Tibial nerve (tissue), 4 donors: ENCODE results near the gene C1orf198. TPM values are rescaled to one million over a fixed set of nuclear protein-coding genes. Genes with fewer than 3 reads are reported as not detected.

Experiments
- DNase-seq, 2 donors: peaks; one replicate each; pipeline ENCODE4 v3.0.0-alpha.2; 2019; ENCODE audit warnings: low spot score in 2 of 2
- H3K27ac ChIP-seq, 4 donors: fragments of 200-600 bp; sonication (generic) in 3 of 4; one replicate each; pipeline ENCODE4 v1.5.1; 2017 to 2019; ENCODE audit warnings: mild to moderate bottlenecking in 1 of 4
- H3K27me3 ChIP-seq, 2 donors: fragments of 200-600 bp; sonication (generic) in 1 of 2; one replicate each; pipeline versions ENCODE4 v1.5.1 to v1.6.0; 2017 to 2019
- H3K36me3 ChIP-seq, 3 donors: fragments of 200-600 bp; sonication (generic); one replicate each; pipeline ENCODE4 v1.5.1; 2018 to 2019
- H3K4me1 ChIP-seq, 4 donors: fragments of 200-600 bp; sonication (generic) in 3 of 4; one replicate each; pipeline ENCODE4 v1.5.1; 2017 to 2019
- H3K4me3 ChIP-seq, 4 donors: fragments of 200-600 bp; sonication (generic) in 3 of 4; one replicate each; pipeline ENCODE4 v1.5.1; 2017 to 2019; ENCODE audit warnings: mild to moderate bottlenecking in 1 of 4, moderate library complexity in 1 of 4
- H3K9me3 ChIP-seq, 4 donors: fragments of 200-600 bp; sonication (generic) in 3 of 4; one replicate each; pipeline ENCODE4 v1.5.1; 2017 to 2019
- EP300 ChIP-seq, 2 donors: sonication (generic); formaldehyde crosslinking; IDR thresholded peaks; one replicate each; pipeline ENCODE4 v1.6.1; 2017; ENCODE audit warnings: antibody characterized with exemption in 2 of 2, mild to moderate bottlenecking in 1 of 2
- POLR2A ChIP-seq, 2 donors: fragments of 450-650 bp; IDR thresholded peaks; one replicate each; pipeline ENCODE4 v1.6.1; 2017; ENCODE audit warnings: antibody characterized with exemption in 2 of 2, mild to moderate bottlenecking in 2 of 2, moderate library complexity in 2 of 2
- WGBS, 2 donors: methylation state at CpG; one replicate each; pipeline ENCODE4 v1.1.5; 2018; 5-methylcytosine and 5-hydroxymethylcytosine counted together
- total RNA-seq, 4 donors: library from RNA; depleted of rRNA; stranded (reverse); fragments of >200 nt; gene quantifications; one replicate each; pipeline ENCODE4 v1.1.0, GENCODE V29; 2016
- TF ChIP-seq, protein P1 (sequence below), 5 experiments: fragments of 200-600 bp in 3 of 5; fragments of 450-650 bp in 2 of 5; sonication (generic) in 3 of 5; IDR thresholded peaks; one replicate each; pipeline ENCODE4 v1.5.1; 2016 to 2019; ENCODE audit warnings: antibody characterized with exemption in 5 of 5, mild to moderate bottlenecking in 3 of 5, moderate library complexity in 2 of 5

Gene C1orf198
- total RNA-seq, 4 donors from 2014 or later, result 91.9 to 162 (median 113) TPM

GRCh38 chr1:230831771-230832170 lies 36.5 kb downstream of the C1orf198 start:
- peaks cover 0 to 52% (median 30%) of the 10 kb centered on the region in 4 donors for H3K4me1 ChIP-seq
- no peaks in the 10 kb centered on the region for H3K27me3 ChIP-seq
- DNase-seq, result no peak
- H3K36me3 ChIP-seq, result peaks cover 0 to 2% (median 0%) of the 10 kb centered on the region in 3 donors
- no peak overlapping the region for H3K4me3 ChIP-seq
- no peaks in the 10 kb centered on the region for H3K9me3 ChIP-seq
- peak overlapping the region in 1 of 4 donors; percentile 40 for H3K27ac ChIP-seq
- TF ChIP-seq, protein P1, sequence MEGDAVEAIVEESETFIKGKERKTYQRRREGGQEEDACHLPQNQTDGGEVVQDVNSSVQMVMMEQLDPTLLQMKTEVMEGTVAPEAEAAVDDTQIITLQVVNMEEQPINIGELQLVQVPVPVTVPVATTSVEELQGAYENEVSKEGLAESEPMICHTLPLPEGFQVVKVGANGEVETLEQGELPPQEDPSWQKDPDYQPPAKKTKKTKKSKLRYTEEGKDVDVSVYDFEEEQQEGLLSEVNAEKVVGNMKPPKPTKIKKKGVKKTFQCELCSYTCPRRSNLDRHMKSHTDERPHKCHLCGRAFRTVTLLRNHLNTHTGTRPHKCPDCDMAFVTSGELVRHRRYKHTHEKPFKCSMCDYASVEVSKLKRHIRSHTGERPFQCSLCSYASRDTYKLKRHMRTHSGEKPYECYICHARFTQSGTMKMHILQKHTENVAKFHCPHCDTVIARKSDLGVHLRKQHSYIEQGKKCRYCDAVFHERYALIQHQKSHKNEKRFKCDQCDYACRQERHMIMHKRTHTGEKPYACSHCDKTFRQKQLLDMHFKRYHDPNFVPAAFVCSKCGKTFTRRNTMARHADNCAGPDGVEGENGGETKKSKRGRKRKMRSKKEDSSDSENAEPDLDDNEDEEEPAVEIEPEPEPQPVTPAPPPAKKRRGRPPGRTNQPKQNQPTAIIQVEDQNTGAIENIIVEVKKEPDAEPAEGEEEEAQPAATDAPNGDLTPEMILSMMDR (IDR thresholded peaks at IDR 0.05), result no peak
- TF ChIP-seq POLR2A (IDR thresholded peaks at IDR 0.05) (no peak), EP300 (IDR thresholded peaks at IDR 0.05) (no peak)
- WGBS, 2 donors, result 19 to 20% methylated on average over 1 of the region's 1 CpG

- Histone ChIP-seq H3K4me1 (peaks cover 0 to 78% (median 52%) of the 10 kb centered on the region in 4 donors), H3K9me3 (no peaks in the 10 kb centered on the region), H3K4me3 (no peak overlapping the region), H3K27me3 (no peaks in the 10 kb centered on the region), H3K36me3 (no peaks in the 10 kb centered on the region), H3K27ac (peak overlapping the region in 3 of 4 donors; percentile 54 to 86 (median 83))
- TF ChIP-seq, protein P1 (IDR thresholded peaks at IDR 0.05), result no peak
- no peak for TF ChIP-seq EP300 (IDR thresholded peaks at IDR 0.05)
- TF ChIP-seq POLR2A (IDR thresholded peaks at IDR 0.05), result no peak
- WGBS, 2 donors, result 81 to 87% methylated on average over 4 of the region's 4 CpGs
- DNase-seq, result no peak
These were observed 39.9 kb downstream of the C1orf198 start for GRCh38 chr1:230828421-230828820.

GRCh38 chr1:230827801-230828200 lies 40.5 kb downstream of the C1orf198 start:
- TF ChIP-seq, protein P1 (IDR thresholded peaks at IDR 0.05), result no peak
- TF ChIP-seq POLR2A (IDR thresholded peaks at IDR 0.05) (no peak), EP300 (IDR thresholded peaks at IDR 0.05) (no peak)
- Histone ChIP-seq H3K27me3 (no peaks in the 10 kb centered on the region), H3K9me3 (no peaks in the 10 kb centered on the region), H3K36me3 (no peaks in the 10 kb centered on the region), H3K4me1 (peaks cover 0 to 81% (median 51%) of the 10 kb centered on the region in 4 donors), H3K27ac (peak overlapping the region; percentile 37 to 86 (median 68)), H3K4me3 (no peak overlapping the region)
- DNase-seq, result no peak
- WGBS, 2 donors, result 30 to 43% methylated on average over 5 of the region's 5 CpGs

DNA sequence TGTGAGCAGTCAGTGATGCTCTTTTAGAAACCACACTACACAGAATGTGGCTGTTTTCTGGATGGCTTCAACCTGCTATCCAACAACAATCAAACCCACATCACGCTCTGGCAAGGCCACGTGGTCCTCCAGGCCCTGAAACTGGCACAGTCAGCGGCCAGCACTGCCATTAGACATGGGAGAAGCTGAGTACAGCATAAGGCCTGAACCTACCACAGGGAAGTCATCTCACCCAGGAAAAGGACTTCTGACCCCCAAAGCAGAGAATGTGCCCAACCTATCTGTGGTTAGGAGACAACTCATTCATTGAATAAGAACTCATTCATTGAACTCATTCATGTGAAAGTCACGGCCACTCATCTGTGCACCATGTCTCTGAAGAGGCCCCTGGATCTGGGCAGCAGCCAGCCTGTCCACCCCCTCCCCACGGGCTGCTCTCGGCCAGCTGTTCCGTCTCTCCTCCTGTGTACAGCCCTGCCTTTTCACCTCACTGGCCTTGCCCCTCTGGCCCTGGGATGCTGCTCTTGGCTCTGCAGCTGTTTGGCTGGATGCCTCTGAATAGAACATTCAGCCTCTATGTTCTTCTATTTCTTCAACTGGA lies 41.1 kb downstream of the C1orf198 start:
- Histone ChIP-seq H3K27me3 (no peaks in the 10 kb centered on the region), H3K4me1 (peaks cover 0 to 81% (median 49%) of the 10 kb centered on the region in 4 donors), H3K9me3 (no peaks in the 10 kb centered on the region), H3K27ac (peak overlapping the region in 2 of 4 donors; percentile 83 to 86), H3K36me3 (no peaks in the 10 kb centered on the region), H3K4me3 (no peak overlapping the region)
- DNase-seq, result peak; percentile 61 to 65
- 40 to 45% methylated on average over 7 of the region's 7 CpGs for WGBS, 2 donors
- TF ChIP-seq POLR2A (IDR thresholded peaks at IDR 0.05) (no peak), EP300 (IDR thresholded peaks at IDR 0.05) (peak in 1 of 2 donors; percentile 60)
- TF ChIP-seq, protein P1 (IDR thresholded peaks at IDR 0.05), result no peak

GRCh38 chr1:230826166-230826875 lies 42.0 kb downstream of the C1orf198 start:
- Histone ChIP-seq H3K27me3 (no peaks in the 10 kb centered on the region), H3K9me3 (no peaks in the 10 kb centered on the region), H3K4me1 (peaks cover 0 to 83% (median 45%) of the 10 kb centered on the region in 4 donors), H3K4me3 (no peak overlapping the region), H3K36me3 (no peaks in the 10 kb centered on the region), H3K27ac (peak overlapping the region in 2 of 4 donors; percentile 83 to 86)
- TF ChIP-seq, protein P1 (IDR thresholded peaks at IDR 0.05), result no peak
- TF ChIP-seq EP300 (IDR thresholded peaks at IDR 0.05) (no peak), POLR2A (IDR thresholded peaks at IDR 0.05) (no peak)
- WGBS, 2 donors, result 74 to 81% methylated on average over 9 of the region's 9 CpGs
- no peak for DNase-seq
